HG02642 (cell line): ENCODE results near the gene CCDC126.
"Not testable (repeated sequence)": the region's sequence is repeated elsewhere in the genome, so short reads cannot be mapped to it uniquely, and the experiment has no call there.

ENCODE experiments used
- ATAC-seq: cut with Tn5 transposase; IDR thresholded peaks from one replicate; pipeline ENCODE4 v1.9.1; 2021; ENCODE audit warnings: mild to moderate bottlenecking; ENCODE audit not compliant: unreplicated experiment, poor library complexity

Gene CCDC126

GRCh38 chr7:23619141-23619540, 22.0 kb downstream of the CCDC126 start:
- ATAC-seq, result no peak

DNA sequence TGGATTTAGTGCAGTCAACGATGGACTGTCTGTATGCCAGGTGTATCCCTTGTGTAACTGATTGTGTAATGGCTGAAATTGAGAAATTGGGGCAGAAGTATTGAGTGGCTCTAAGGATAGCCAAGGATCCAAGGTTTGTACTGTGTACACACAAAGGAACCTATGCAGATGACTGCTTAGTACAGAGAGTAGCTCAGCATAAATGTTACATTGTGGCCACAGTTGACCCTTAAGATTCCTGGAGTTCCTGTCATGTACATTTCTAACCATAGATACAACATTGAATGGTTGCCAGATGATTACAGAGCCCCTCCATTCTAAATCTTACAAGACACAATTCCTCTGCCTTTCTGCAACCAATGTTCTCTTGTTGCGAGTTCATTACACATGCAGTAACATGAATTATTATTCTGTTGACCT, 25.3 kb downstream of the CCDC126 start:
- ATAC-seq, result no peak

DNA sequence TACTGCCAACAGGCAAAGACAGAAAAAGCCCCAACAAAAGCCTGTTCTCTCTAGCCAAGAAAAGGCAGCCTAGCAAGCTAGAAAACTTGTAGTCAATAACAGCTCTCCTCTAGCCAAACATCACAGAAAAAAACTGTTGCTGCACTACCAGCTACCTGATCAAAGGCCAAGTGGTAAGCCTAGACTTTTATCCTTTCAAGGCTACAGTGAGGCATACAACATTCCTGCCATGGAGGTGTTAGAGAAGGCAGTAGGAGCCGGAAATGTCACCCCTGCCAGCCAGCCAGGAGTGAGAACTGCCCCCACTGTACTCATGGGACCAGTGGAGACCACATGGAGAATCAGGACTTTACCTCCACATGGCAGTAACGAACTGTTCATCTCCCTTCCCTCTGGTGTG, 31.2 kb downstream of the CCDC126 start:
- no peak for ATAC-seq

DNA sequence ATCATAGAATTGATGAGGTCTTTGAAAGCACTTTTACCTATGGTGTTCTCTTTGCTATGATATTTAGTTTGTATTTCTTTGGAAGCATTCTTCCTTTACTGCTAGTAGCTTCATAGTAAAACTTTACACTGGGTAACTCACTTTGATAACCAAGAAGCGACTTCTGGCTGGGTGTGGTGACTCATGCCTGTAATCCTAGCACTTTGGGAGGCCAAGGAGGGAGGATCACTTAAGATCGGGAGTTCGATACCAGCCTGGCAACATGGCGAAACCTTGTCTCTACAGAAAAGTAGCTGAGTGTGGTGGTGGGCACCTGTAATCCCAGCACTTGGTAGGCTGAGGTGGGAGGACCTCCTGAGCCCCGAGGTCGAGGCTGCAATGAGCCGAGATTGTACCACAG, 36.2 kb downstream of the CCDC126 start:
- ATAC-seq, result no peak

- ATAC-seq, result no peak
Observed at GRCh38 chr7:23645822-23646221, 48.6 kb downstream of the CCDC126 start.

GRCh38 chr7:23653942-23654341, 56.8 kb downstream of the CCDC126 start:
- ATAC-seq, result no peak

DNA sequence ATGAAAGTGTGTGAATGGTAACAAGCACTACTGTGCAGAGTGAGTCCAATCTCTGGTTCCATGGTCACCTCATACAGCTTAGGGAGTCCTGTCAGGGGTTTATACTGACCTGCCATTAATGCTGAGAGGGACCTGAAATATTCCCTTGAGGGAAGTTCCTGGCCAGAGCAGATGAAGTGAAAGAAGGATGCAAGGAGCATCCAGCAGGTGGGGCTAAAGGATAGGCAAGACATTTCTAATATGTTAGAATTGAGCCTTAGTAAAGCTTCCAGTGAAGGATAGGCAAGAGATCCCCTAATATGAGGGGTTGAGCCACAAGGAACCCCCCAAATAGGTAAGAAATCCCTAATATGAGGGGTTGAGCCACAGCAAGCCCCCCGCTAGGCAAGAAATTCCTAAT, 57.3 kb downstream of the CCDC126 start:
- no peak for ATAC-seq

- no peak for ATAC-seq
Observed at GRCh38 chr7:23655433-23655832, 58.3 kb downstream of the CCDC126 start.

DNA sequence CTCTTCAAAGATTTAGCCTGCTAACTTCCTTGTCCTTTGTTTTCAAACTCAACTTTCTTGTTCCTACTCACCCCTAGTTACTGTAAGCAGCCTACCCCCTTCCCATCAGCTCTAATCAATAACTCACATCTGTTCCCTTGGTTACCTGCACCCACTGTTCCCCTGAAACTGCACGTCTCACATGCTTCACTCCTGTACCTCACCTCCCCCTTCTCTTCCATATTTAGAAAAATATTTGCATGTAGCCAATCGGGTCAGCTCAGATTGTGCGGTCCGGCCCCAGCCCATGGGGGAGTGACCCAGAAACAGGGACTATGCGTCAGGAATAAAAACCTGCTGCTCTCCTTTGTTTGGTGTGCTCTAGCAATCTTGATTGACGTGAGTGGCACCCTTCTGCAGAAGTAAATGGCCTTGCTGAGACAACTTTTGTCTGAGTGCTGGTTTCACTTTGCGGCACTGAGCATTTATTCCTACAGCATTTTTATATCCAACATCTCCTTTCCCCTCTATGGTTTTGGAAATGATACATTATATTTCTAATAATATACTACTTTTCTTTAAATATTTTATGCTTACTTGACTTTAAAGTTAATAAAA, 61.7 kb downstream of the CCDC126 start:
- ATAC-seq, result no peak

DNA sequence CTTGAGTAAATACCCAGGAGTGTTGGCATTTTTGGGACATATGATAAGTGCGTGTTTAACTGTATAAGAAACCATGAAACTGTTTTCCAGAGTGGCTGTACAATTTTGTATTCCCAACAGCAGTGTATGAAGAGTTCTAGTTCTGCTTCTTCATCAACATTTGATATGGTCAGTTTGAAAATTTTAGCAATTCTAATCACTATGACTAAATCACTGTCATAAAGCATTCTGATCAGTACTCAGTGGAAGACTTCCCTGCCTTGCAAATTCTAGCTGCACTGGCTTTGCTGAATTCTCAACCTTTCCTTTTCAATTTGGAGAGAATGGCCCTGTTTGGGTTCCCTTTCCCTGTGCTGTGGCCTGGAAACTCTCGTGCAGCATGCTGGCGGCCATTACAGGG, 64.2 kb downstream of the CCDC126 start:
- no peak for ATAC-seq

GRCh38 chr7:23662124-23662983, 65.2 kb downstream of the CCDC126 start:
- no peak for ATAC-seq

- ATAC-seq, result no peak
Observed at GRCh38 chr7:23662984-23663313, 65.8 kb downstream of the CCDC126 start.

DNA sequence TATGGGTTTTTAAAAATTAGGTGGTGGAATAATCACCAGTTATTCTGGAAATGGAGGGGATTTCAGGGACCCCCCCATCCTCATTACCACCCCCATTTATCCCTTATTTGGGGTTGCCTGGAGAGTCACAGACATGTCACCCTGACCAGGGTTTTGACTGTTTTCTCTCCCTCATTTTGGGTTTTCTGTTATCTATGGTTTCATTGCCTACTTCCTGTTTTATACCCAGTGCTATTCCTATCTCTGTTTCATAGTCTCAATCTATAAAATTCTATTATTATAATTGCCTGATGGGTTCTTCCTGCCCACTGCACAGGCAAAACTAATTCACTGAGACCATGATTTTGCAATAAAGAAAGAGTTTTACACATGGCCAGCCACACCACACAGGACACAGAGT, 66.9 kb downstream of the CCDC126 start:
- ATAC-seq, result no peak

- no peak for ATAC-seq
Observed at GRCh38 chr7:23672033-23672432, 74.9 kb downstream of the CCDC126 start.

DNA sequence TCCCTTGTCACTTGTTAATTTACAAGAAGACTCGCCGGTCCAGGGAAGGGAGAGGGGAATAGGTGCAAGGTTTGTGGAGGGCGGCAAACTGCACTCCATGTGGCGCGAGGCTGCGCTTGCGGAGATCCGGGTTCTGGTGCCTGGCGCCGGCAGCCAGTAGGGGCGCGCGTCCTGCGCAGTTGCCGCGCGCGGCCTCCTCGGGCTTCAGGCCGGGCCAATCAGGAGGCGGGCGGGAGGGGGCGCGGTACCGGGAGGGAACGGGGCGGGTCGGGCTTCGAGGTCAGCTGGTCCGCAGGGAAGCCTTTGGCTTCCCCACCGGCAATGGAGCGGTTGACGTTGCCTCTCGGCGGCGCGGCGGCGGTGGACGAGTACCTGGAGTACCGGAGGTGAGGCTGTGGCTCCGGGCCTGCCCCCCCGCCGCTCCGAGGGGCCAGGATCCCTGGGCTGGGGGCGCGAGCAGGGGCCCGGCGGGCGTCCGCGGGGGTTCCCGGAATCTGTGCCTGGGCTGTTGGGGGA, 82.8 kb downstream of the CCDC126 start, which contains the start of gene FAM221A:
Gene FAM221A (plus strand): TSS at position 302 of the 516 bp plus-strand sequence. CDS start 20 bp downstream, at position 322.
- ATAC-seq, result peak; percentile 97

- ATAC-seq, result peak; percentile 42
Observed at GRCh38 chr7:23680414-23681405, 83.5 kb downstream of the CCDC126 start.

- not testable (repeated sequence) for ATAC-seq
Observed at GRCh38 chr7:23684041-23684440, 86.9 kb downstream of the CCDC126 start.

DNA sequence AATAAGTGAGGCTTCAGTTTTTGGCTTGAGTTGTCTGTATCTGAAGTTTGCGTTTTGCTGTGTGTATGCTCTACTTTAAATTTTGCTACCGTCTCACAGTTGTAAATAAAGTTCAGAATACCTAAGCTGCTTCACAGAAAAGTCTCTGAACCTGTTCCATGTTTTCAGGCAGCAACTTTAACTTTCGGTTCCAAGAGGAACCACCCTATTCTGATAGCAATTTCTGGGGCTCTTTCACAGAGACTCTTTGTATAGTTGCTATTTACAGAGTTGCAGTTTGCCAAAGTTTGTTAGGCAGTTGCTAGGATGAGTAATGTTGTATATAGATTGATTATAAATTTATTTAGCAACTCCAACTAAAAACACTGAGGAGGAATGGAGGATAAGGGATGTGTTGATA, 88.5 kb downstream of the CCDC126 start:
- ATAC-seq, result no peak

- no peak for ATAC-seq
Observed at GRCh38 chr7:23687011-23687410, 89.8 kb downstream of the CCDC126 start.

GRCh38 chr7:23689165-23689564, 92.0 kb downstream of the CCDC126 start:
- ATAC-seq, result no peak
